Measurements from ENCODE around the gene ADGRG3. TPM values are rescaled to one million over a fixed set of nuclear protein-coding genes. Genes with fewer than 3 reads are reported as not detected.
"Not testable (repeated sequence)": the region's sequence is repeated elsewhere in the genome, so short reads cannot be mapped to it uniquely, and the experiment has no call there.

ADGRG3 gene
- total RNA-seq, 1 experiment from 2014 or later: not detected

DNA sequence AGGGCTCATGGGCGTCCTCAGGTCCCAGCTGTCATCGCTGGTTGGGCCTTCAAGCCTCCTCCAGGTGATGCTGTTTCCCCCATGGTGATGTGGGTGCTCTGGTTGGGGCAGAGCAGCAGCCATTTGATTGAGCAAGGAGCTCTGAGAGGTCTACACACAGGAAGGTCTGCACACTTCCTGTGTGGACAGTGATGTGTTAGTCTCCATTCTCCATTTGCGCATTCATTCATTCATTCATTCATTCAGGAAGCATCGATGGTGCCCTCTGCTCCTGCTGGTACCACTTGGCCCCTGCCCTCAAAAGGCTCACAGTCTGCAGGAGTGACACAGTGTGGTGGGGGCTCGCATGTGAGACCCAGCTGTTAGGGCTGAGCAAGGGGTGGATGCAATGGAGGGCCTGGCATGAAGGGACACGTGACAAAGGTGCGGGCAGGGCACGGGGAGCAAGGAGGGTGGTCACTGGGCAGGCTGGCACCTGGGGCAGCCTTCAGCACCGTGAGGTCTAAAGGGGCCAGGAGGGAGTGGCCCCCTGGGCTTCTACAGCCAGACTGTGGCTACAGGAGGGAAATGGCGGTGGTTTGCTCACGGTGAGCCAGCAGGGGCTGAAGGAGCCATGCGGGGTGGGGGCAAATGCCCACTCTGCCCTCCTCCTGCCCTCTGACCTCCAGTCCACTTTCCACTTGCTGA lies 1.5 kb downstream of the ADGRG3 start:
- DNase-seq (ENCODE audit: low read depth, low spot score): no peak
- in situ Hi-C loops (cut with HindIII; ENCODE audit: low pct_unique_long_range_greater_than_20kb, low sequenced_read_pairs): no loop called here

DNA sequence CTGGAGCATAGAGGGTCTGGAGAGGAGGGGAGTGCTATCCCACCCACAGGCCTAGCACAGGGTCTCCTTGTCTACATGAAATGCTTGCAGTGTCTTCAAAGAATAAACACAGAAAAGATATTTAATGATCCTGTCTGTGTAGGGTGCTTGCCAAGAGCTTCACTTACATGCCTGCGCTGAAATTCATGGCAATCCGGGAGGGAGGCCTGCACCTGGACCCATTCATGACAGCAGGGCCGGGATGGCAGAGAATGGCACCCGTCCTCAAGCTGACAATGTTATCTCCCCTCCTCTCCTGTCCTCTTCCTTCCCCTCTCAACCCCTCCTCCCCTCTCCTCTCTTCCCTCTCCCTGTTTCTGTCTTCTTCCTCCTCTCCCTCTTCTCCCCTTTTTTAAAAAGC lies 2.1 kb downstream of the ADGRG3 start:
- DNase-seq (ENCODE audit: low read depth, low spot score): no peak
- in situ Hi-C loops (cut with HindIII; ENCODE audit: low pct_unique_long_range_greater_than_20kb, low sequenced_read_pairs): no loop called here

DNA sequence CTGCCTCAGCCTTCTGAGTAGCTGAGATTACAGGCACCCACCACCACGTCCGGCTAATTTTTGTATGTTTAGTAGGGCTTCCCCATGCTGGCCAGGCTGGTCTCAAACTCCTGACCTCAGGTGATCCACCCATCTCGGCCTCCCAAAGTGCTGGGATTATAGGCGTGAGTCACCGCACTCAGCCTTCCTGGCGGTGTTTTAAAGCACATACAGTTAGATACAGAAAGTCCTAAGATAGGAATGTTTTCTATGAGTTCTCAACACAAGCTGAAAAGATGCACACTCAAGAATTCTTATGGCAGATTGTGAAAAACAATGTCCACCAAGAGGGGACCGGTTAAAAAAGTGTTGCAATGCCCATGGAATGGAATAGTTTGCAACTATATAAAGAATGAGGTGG lies 3.3 kb downstream of the ADGRG3 start:
- DNase-seq (ENCODE audit: low read depth, low spot score); in situ Hi-C loops (cut with HindIII; ENCODE audit: low pct_unique_long_range_greater_than_20kb, low sequenced_read_pairs): not testable (repeated sequence)

DNA sequence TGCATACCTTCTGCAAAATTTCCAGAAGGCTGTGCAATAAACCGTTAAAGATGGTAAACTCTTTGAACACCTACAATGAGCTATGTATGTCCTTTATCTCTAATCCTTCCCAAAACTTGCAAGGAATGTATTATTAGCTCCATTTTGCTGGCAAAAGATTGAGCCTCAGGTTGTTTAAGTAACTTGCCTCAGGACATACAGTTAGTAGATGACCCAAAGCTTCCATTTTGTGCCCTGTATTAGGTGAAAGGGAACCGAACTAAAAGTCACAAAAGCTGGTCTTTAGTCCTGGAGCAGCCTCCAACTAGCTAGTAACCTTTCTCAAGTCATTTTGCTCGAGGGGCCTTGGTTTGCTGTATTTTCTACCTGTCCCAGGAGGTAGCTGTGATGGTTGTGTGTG lies 4.3 kb downstream of the ADGRG3 start:
- in situ Hi-C loops (cut with HindIII; ENCODE audit: low pct_unique_long_range_greater_than_20kb, low sequenced_read_pairs): no loop called here
- DNase-seq (ENCODE audit: low read depth, low spot score): no peak

DNA sequence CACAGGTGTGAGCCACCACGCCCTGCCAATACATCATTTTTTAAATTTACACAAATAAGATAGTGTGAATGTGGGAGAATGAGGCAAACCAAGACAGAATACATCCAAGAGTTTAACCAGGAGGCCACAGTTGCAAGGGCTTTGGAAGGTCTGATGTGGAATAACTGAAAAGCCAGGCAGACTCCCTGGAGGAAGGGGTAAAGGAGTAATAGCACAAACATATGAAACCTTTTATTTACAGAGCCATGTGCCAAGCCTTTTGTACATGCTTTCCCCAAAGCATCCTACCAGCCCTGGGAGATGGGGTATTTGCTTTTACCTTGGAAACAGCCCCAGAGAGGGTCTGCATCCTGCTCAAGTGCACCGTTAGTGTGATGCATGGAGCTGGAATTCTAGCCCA lies 4.7 kb downstream of the ADGRG3 start:
- in situ Hi-C loops (cut with HindIII; ENCODE audit: low pct_unique_long_range_greater_than_20kb, low sequenced_read_pairs): no loop called here
- DNase-seq (ENCODE audit: low read depth, low spot score): no peak

DNA sequence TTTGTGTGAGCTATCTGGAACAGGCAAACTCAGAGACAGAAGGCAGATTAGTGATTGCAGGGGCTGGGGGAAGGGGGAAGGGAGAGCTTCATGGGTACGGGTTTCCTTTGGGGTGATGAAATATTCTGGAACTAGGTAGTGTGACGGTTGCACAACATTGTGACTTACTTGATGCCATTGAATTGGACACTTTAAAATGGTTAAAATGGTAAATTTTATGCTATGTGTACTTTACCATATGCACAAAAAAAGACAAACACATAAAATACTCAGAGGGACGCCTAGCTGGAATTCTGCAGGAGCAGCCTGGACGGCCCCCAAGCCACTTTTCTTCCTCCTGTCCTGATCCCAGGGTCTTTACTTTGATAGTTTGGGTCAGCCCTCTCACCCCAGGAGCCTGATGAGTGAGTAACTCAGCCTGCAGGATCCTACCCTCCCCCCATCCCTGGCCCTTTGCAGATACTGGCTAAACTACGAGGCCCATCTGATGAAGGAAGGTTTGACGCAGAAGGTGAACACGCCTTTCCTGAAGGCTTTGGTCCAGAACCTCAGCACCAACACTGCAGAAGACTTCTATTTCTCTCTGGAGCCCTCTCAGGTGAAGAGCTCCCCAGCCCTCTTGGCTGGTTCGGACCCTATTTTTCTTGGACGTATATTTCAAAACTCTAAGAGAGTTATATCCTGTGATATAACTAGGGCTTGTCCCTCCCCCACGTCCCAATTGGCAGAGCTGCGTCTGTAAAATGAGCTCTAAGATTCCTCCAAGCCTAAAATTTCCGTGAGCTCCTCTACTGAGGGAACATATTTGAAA lies 7.8 kb downstream of the ADGRG3 start:
- no peak for DNase-seq (ENCODE audit: low read depth, low spot score)
- in situ Hi-C loops (cut with HindIII; ENCODE audit: low pct_unique_long_range_greater_than_20kb, low sequenced_read_pairs): no loop called here

DNA sequence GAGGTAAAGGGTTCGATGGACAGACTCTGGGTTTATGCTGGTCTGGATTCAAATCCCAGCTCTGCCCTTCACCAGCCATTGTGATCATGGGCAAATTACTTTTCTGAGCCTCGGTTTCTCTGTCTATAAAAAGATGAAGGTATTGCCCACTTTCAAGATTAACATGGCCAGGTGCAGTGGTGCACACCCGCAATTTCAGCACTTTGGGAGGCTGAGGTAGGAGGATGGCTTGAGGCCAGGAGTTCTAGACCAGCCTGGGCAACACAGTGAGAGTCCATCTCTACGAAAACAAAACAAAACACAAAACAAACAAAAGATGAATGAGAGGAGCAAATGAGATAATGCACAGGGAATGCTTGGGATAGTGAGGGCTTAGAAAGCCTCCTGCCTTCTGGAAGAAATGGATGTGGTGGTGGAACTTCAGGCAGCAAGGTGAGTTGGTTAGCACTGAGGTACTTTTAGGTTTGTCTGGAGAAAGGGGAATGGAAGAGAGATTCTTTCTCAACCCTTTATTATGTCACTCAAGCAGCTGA lies 8.5 kb downstream of the ADGRG3 start:
- in situ Hi-C loops (cut with HindIII; ENCODE audit: low pct_unique_long_range_greater_than_20kb, low sequenced_read_pairs): no loop called here
- no peak for DNase-seq (ENCODE audit: low read depth, low spot score)

DNA sequence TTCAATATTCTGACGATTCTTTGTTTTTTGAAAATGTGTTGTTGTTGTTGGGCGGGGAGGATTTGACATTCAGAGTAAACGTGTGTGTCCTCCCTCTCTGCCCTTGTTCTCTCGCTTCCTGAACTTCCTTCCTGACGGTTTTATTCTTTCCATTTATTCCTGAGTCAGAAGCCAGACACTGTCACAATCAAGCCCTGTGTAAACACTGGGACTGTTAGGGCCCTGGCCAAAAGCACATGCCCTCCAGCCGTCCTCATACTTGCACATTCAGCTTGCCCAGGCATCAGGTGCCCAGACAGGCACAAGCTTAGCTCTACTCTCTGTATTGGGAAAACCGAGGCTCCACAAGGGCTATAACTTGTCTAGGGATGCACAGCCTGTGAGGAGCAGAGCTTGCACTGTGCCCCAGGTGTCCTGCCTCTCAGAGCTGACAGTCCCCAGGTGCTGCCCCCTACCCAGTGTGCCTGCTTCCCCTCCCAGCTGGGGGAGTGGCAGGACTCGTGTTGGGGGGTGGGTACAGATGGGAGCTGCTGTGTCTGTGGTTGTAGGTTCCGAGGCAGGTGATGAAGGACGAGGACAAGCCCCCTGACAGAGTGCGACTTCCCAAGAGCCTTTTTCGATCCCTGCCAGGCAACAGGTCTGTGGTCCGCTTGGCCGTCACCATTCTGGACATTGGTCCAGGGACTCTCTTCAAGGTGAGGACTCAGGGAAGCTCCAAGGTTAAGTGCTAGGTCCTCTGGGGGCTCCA lies 9.7 kb downstream of the ADGRG3 start:
- DNase-seq (ENCODE audit: low read depth, low spot score): peak; percentile 49

DNA sequence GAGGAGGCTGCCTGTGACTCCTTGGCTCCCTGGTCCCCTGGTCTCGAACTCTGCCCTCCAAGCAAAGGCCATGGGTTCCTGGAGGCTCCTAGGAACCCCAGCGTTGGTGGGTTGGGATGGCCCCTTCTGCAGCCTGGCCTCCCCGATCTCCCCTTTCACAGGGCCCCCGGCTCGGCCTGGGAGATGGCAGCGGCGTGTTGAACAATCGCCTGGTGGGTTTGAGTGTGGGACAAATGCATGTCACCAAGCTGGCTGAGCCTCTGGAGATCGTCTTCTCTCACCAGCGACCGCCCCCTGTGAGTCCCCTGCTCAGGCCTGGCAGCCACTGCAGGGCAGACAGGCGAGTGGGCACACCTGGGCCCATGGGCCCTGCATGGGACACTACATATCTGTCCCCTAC lies 10.9 kb downstream of the ADGRG3 start:
- no peak for DNase-seq (ENCODE audit: low read depth, low spot score)
- in situ Hi-C loops (cut with HindIII; ENCODE audit: low pct_unique_long_range_greater_than_20kb, low sequenced_read_pairs): no loop called here

More for the DNA sequence above, 9.7 kb downstream of the ADGRG3 start:
- in situ Hi-C loops (cut with HindIII; ENCODE audit: low pct_unique_long_range_greater_than_20kb, low sequenced_read_pairs): no loop called here

DNA sequence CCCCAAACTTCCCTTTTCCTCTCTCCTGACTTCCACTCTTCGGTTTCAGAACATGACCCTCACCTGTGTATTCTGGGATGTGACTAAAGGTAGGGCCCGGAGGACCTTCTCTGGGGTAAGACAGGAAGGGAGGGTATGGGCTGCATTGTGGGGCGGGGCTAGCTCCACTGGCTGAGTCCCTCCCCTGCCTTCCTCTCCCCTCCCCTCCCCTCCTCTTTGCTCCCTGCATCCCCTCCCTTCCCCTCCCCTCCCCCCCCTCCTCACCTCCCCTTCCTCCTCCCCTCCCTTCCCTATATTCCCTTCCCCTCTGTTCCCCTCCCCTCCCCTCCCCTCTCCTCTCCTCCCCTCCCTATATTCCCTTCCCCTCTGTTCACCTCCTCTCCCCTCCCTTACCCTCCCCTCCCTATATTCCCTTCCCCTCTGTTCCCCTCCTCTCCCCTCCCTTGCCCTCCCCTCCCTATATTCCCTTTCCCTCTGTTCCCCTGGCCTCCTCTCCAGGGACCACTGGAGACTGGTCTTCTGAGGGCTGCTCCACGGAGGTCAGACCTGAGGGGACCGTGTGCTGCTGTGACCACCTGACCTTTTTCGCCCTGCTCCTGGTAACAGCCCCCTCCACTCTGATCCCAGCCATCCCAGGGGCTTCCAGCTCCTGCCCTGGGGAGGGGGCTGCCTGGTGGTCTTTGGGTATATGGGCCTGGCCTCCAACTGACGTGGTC lies 11.8 kb downstream of the ADGRG3 start:
- in situ Hi-C loops (cut with HindIII; ENCODE audit: low pct_unique_long_range_greater_than_20kb, low sequenced_read_pairs): no loop called here
- DNase-seq (ENCODE audit: low read depth, low spot score): no peak

DNA sequence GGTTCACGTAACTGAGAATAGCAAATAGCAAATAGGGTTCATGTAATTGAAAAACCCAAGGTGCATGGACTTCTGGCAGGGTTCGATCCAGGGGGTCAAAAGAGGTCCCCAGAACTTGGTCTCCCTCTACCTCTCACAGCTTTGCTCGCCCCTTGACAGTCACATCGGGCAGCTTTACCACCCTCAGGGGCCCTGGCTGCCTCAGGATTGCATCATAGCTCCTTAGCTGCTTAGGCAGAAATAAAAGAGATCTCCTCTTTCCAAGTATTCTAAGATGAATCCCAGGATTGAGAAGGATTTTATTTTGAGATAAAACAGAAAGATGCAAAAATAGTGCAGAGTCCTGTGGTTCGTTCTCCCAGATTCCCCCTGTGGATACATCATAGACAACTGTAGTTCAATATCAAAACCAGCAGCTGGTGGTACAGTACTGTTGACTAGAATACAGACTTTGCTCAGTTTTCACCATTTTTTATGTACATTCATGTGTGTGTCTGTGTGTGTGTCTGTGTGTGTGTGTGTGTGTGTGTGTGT lies 12.8 kb downstream of the ADGRG3 start:
- DNase-seq (ENCODE audit: low read depth, low spot score): no peak
- in situ Hi-C loops (cut with HindIII; ENCODE audit: low pct_unique_long_range_greater_than_20kb, low sequenced_read_pairs): no loop called here

DNA sequence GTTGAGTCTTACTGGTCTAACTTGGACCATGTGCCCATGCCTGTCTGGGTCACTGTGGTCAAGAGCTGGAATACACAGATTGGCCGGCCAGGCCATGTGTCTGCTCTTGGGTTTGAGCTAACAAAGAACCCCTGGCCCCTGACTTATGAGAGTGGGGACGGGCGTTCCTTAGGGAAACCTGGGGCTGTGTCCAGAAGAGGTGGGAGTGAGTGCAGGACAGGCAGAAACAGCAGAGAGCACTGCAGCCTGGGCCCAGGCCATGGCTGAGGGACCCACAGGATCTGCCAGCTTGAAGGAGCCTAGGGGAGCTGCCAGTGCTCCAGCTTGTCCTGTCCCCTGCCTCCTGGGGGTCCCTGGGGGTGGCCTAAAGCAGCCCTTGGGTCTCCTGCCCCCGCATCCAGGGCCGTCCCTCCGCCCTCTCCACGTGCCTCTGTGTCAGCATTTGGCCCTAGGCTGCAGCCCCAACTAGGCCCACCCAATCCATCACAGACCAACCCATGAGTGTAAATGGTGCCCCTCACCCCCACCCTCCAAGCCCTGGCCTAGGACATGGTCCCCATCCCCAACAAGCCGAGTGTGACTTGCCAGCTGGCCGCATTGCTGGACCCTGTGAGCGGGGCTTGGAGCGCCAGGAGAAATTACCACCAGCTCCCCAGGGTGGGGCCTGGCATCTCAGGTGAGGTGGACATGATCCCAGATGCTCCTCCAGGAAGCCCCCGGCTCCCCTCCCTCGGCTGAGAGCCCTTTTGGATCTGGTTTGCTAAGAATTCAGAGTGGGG lies 14.0 kb downstream of the ADGRG3 start:
- DNase-seq (ENCODE audit: low read depth, low spot score): no peak
- in situ Hi-C loops (cut with HindIII; ENCODE audit: low pct_unique_long_range_greater_than_20kb, low sequenced_read_pairs): no loop called here

DNA sequence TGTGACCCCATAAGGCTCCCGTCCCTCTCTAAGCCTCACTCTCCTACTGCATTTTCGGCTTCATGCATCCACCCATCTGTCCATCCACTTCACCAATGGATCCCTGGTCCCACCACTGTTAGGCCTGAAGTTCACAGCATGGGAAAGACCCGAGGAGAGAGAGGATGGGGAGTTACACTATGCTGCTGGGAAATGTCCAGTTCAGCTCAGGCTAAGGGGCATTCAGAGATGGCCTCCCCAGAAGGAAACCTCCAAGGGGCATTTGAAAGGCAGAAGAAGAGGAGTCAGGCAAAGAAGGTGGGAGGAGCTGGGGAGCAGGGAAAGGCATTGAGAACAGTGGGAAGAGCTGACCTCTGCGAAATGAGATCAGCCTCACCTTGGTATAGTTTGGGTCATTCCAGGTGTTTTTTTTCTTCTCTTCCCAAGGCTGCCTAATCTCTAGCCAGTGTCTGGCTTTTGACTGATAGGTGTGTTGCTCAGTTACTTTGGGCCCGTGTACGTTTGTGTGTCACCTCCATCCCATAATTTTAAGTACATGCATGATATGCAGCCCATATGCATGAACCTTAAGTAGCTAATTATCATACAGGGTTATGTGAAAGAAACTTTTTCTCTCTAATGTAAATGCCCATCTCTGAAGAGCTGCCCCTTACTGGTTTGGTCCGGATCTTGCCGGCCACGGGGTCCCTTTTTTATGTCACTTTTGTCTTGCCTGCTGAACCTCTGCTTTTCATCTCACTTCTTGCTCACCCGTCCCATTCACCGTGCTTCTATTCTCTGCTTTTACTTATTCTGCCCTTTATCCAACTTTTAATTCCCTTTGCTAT lies 14.9 kb downstream of the ADGRG3 start:
- in situ Hi-C loops (cut with HindIII; ENCODE audit: low pct_unique_long_range_greater_than_20kb, low sequenced_read_pairs): no loop called here
- DNase-seq (ENCODE audit: low read depth, low spot score): no peak

DNA sequence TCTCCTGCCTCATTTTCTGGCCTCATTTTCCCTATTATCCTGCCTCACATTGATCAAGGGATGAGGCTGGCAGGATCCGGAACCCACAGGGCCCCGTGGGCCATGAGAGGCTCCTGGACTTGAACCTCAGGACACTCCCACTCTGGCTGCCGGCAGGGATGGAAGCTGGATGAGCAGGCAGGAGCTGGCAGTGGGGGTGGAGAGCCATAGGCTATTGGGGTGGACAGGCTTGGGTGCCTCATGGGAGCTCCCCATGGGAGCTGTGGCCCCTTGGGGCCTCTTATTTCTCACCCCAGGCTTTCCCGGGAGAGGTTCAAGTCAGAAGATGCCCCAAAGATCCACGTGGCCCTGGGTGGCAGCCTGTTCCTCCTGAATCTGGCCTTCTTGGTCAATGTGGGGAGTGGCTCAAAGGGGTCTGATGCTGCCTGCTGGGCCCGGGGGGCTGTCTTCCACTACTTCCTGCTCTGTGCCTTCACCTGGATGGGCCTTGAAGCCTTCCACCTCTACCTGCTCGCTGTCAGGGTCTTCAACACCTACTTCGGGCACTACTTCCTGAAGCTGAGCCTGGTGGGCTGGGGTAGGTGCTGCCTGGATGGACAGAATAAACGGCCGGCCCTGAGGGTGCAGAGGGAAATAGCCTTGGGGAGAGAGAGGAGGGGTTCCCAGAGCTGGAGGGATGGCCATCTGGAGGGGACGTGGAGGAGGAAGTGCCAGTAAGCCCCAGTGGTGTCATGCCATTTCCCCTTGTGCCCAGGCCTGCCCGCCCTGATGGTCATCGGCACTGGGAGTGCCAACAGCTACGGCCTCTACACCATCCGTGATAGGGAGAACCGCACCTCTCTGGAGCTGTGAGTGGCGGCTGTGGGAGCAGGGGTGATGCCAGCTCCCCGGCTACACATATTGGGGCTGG lies 15.8 kb downstream of the ADGRG3 start:
- no peak for DNase-seq (ENCODE audit: low read depth, low spot score)
- in situ Hi-C loops (cut with HindIII; ENCODE audit: low pct_unique_long_range_greater_than_20kb, low sequenced_read_pairs): no loop called here

Data from SK-MEL-5 (cell line).